GM12878 (cell line): ENCODE measurements around the gene NEAT1. TPM values are rescaled to one million over a fixed set of nuclear protein-coding genes. Genes with fewer than 3 reads are reported as not detected.

Experiments
- ATF2 ChIP-seq: IDR thresholded peaks from 2 replicates; pipeline ENCODE4 v1.6.1; 2012; ENCODE audit warnings: low read length, inconsistent platforms
- ATF7 ChIP-seq: fragments of 450-650 bp; IDR thresholded peaks from 2 replicates; pipeline ENCODE4 v1.6.1; 2016; ENCODE audit warnings: low read depth, mild to moderate bottlenecking
- BCL11A ChIP-seq: IDR thresholded peaks from 2 replicates; pipeline ENCODE4 v1.6.1; 2011; ENCODE audit warnings: low read depth, low read length
- CBX5 ChIP-seq: sonication (generic); IDR thresholded peaks from 2 replicates; pipeline ENCODE4 v1.6.1; 2016; ENCODE audit warnings: low read depth, moderate library complexity, mild to moderate bottlenecking, inconsistent platforms
- CREB1 ChIP-seq: IDR thresholded peaks from 2 replicates; pipeline ENCODE4 v1.6.1; 2012; ENCODE audit warnings: low read depth, mild to moderate bottlenecking, inconsistent platforms
- E2F4 ChIP-seq: IDR thresholded peaks from 2 replicates; pipeline ENCODE4 v1.6.1; 2012; ENCODE audit warnings: low read depth, low read length, improper control_type of control experiment
- E4F1 ChIP-seq: fragments of 450-650 bp; IDR thresholded peaks from 2 replicates; pipeline ENCODE4 v1.6.1; 2018; ENCODE audit warnings: borderline replicate concordance, mild to moderate bottlenecking; ENCODE audit not compliant: partially characterized antibody
- MAX ChIP-seq: IDR thresholded peaks from 2 replicates; pipeline ENCODE4 v1.6.1; 2012; ENCODE audit warnings: low read depth, low read length, improper control_type of control experiment
- MYB ChIP-seq: fragments of 150-350 bp; IDR thresholded peaks from 2 replicates; pipeline ENCODE4 v1.6.1; 2014; ENCODE audit warnings: mild to moderate bottlenecking, low read depth, low read length, borderline replicate concordance
- RAD51 ChIP-seq: fragments of 450-650 bp; IDR thresholded peaks from 2 replicates; pipeline ENCODE4 v1.6.1; 2016; ENCODE audit warnings: moderate library complexity, mild to moderate bottlenecking, inconsistent platforms
- RBBP5 ChIP-seq: fragments of 200-600 bp; sonication (generic); conservative IDR thresholded peaks from 2 replicates; pipeline ENCODE4 v1.6.1; 2016
- RUNX3 ChIP-seq: IDR thresholded peaks from 2 replicates; pipeline ENCODE4 v1.6.1; 2012; ENCODE audit warnings: low read length, inconsistent platforms
- ZBED1 ChIP-seq: IDR thresholded peaks from 2 replicates; pipeline ENCODE4 v1.6.1; 2016; ENCODE audit warnings: borderline replicate concordance
- ZBTB33 ChIP-seq: fragments of 450-650 bp; IDR thresholded peaks from 2 replicates; pipeline ENCODE4 v1.6.1; 2017; ENCODE audit warnings: mild to moderate bottlenecking
- ZBTB40 ChIP-seq: fragments of 450-650 bp; IDR thresholded peaks from 2 replicates; pipeline ENCODE4 v1.6.1; 2016; ENCODE audit warnings: mild to moderate bottlenecking, moderate library complexity, borderline replicate concordance
- ZSCAN29 ChIP-seq: fragments of 450-650 bp; IDR thresholded peaks from 2 replicates; pipeline ENCODE4 v1.6.1; 2017; ENCODE audit warnings: mild to moderate bottlenecking, moderate library complexity
- ZZZ3 ChIP-seq: IDR thresholded peaks from 2 replicates; pipeline ENCODE4 v1.6.1; 2011; ENCODE audit warnings: low read depth; ENCODE audit not compliant: control insufficient read depth, insufficient read length
- polyA plus RNA-seq, 11 experiments: library from polyadenylated mRNA; depleted of rRNA in 4 of 11; unstranded in 6 of 11; stranded (reverse) in 5 of 11; fragments of >200 nt; fragmentation: Nextera tagmentation in 4 of 11; fragmentation: Illumina TruSeq in 1 of 11; extraction: Ambion mirVana in 4 of 11; extraction: Trizol in 1 of 11; gene quantifications; 1 replicate in 1 of 11; 2 replicates in 10 of 11; pipeline versions ENCODE4 v1.2.1 to v1.2.3, GENCODE V29; 2011 to 2016; ENCODE audit warnings: inconsistent platforms in 2 of 11, missing spikeins in 2 of 11, low read depth in 1 of 11
- total RNA-seq, 4 experiments: library from RNA; depleted of rRNA in 3 of 4; stranded (reverse); fragments of >200 nt in 3 of 4; fragmentation: Illumina TruSeq in 1 of 4; extraction: Trizol in 1 of 4; gene quantifications; 2 replicates each; pipeline versions ENCODE4 v1.2.1 to v1.2.3, GENCODE V29; 2013 to 2021

Gene NEAT1
- total and polyA plus RNA-seq, 10 of the 15 experiments (the other 5 are each of a cell fraction or from before 2014, with no cell fraction given), result 13.6 to 328 (median 69.4) TPM

GRCh38 chr11:65421794-65422632, 585 bp upstream of the NEAT1 start (continued):
- TF ChIP-seq ATF2, result no peak
- TF ChIP-seq ZBED1, result no peak
- no peak for TF ChIP-seq E2F4
- TF ChIP-seq MAX, result peak; percentile 48; the same call in 1 of the 2 replicates
- no peak for TF ChIP-seq ZSCAN29
- TF ChIP-seq CBX5, result no peak
- no peak; the same call in 1 of the 2 replicates for TF ChIP-seq ZBTB33
- TF ChIP-seq RUNX3, result no peak
- no peak for TF ChIP-seq RBBP5
- 0 out of 2 replicates have a peak, but pooled peaks have one; percentile 5 for TF ChIP-seq BCL11A
- no peak for TF ChIP-seq CREB1
- TF ChIP-seq RAD51, result no peak
- no peak for TF ChIP-seq ZZZ3
- no peak for TF ChIP-seq E4F1
- no peak for TF ChIP-seq ZBTB40
- TF ChIP-seq MYB, result no peak
- TF ChIP-seq ATF7, result peak; percentile 97
